Liver (tissue), 9 donors: Measurements from ENCODE around the gene SLC19A2. TPM values are rescaled to one million over a fixed set of nuclear protein-coding genes. Genes with fewer than 3 reads are reported as not detected.

Source experiments
- DNase-seq: peaks from one replicate; pipeline ENCODE4 v3.0.0-alpha.2; 2017; ENCODE audit warnings: low spot score
- H3K27ac ChIP-seq, 2 donors: one replicate each; pipeline ENCODE4 v1.7.0; 2013; ENCODE audit warnings: inconsistent platforms in 2 of 2, low read length in 2 of 2, control low read depth in 1 of 2, low read depth in 1 of 2, mild to moderate bottlenecking in 1 of 2
- H3K27me3 ChIP-seq, 4 donors: one replicate each; pipeline versions ENCODE4 v1.6.1 to v1.7.0; 2013; ENCODE audit warnings: low read length in 3 of 4, inconsistent platforms in 1 of 4, mild to moderate bottlenecking in 1 of 4, moderate library complexity in 1 of 4; ENCODE audit not compliant: control insufficient read depth in 4 of 4, insufficient read depth in 4 of 4
- H3K36me3 ChIP-seq, 4 donors: one replicate each; pipeline versions ENCODE4 v1.6.1 to v1.7.0; 2013; ENCODE audit warnings: low read length in 3 of 4, mild to moderate bottlenecking in 3 of 4, low read depth in 1 of 4, moderate library complexity in 1 of 4; ENCODE audit not compliant: control insufficient read depth in 4 of 4, insufficient read depth in 3 of 4
- H3K4me1 ChIP-seq, 4 donors: one replicate each; pipeline versions ENCODE4 v1.6.1 to v1.7.0; 2013; ENCODE audit warnings: low read length in 3 of 4, mild to moderate bottlenecking in 3 of 4, moderate library complexity in 1 of 4; ENCODE audit not compliant: control insufficient read depth in 4 of 4, insufficient read depth in 4 of 4
- H3K4me3 ChIP-seq, 3 donors: one replicate each; pipeline versions ENCODE4 v1.6.1 to v1.7.0; 2013; ENCODE audit warnings: low read length in 3 of 3, control low read depth in 1 of 3, low read depth in 1 of 3, mild to moderate bottlenecking in 1 of 3
- H3K9ac ChIP-seq, 2 donors: one replicate each; pipeline ENCODE4 v1.7.0; 2013; ENCODE audit warnings: low read length in 2 of 2, mild to moderate bottlenecking in 2 of 2, moderate library complexity in 2 of 2, control low read depth in 1 of 2, low read depth in 1 of 2
- H3K9me3 ChIP-seq, 4 donors: one replicate each; pipeline versions ENCODE4 v1.6.1 to v1.7.0; 2013; ENCODE audit warnings: low read length in 3 of 4; ENCODE audit not compliant: control insufficient read depth in 4 of 4
- CTCF ChIP-seq: fragments of 150-350 bp; IDR thresholded peaks from 2 replicates; pipeline ENCODE4 v1.5.1; 2017; ENCODE audit warnings: improper control_type of control experiment, low read depth, low read length; ENCODE audit not compliant: missing input control
- EGR1 ChIP-seq, 2 donors: IDR thresholded peaks; 2 replicates each; pipeline ENCODE4 v1.6.1; 2016 to 2018; ENCODE audit warnings: antibody characterized with exemption in 2 of 2, low read depth in 2 of 2
- FOXA1 ChIP-seq: IDR thresholded peaks from 2 replicates; pipeline ENCODE4 v1.6.1; 2016; ENCODE audit warnings: antibody characterized with exemption
- FOXA2 ChIP-seq: IDR thresholded peaks from 2 replicates; pipeline ENCODE4 v1.6.1; 2016; ENCODE audit warnings: antibody characterized with exemption
- GABPA ChIP-seq, 2 donors: IDR thresholded peaks in 1 of 2; conservative IDR thresholded peaks in 1 of 2; 2 replicates each; pipeline ENCODE4 v1.6.1; 2016; ENCODE audit warnings: antibody characterized with exemption in 2 of 2, mild to moderate bottlenecking in 1 of 2, moderate library complexity in 1 of 2
- HNF4A ChIP-seq, 2 donors: conservative IDR thresholded peaks; 2 replicates each; pipeline ENCODE4 v1.6.1; 2016; ENCODE audit warnings: antibody characterized with exemption in 2 of 2, mild to moderate bottlenecking in 2 of 2
- HNF4G ChIP-seq: IDR thresholded peaks from 2 replicates; pipeline ENCODE4 v1.6.1; 2016; ENCODE audit warnings: antibody characterized with exemption
- JUND ChIP-seq, 2 donors: IDR thresholded peaks; 2 replicates each; pipeline ENCODE4 v1.6.1; 2016; ENCODE audit warnings: antibody characterized with exemption in 2 of 2
- NR2F2 ChIP-seq: IDR thresholded peaks from 2 replicates; pipeline ENCODE4 v1.6.1; 2016; ENCODE audit warnings: antibody characterized with exemption
- RAD21 ChIP-seq, 2 donors: IDR thresholded peaks; 2 replicates each; pipeline ENCODE4 v1.6.1; 2016; ENCODE audit warnings: antibody characterized with exemption in 2 of 2, mild to moderate bottlenecking in 2 of 2
- REST ChIP-seq: IDR thresholded peaks from 2 replicates; pipeline ENCODE4 v1.6.1; 2016; ENCODE audit warnings: antibody characterized with exemption, mild to moderate bottlenecking
- RXRA ChIP-seq, 2 donors: IDR thresholded peaks; 2 replicates each; pipeline ENCODE4 v1.6.1; 2017 to 2018; ENCODE audit warnings: antibody characterized with exemption in 2 of 2, mild to moderate bottlenecking in 1 of 2
- SP1 ChIP-seq: IDR thresholded peaks from 2 replicates; pipeline ENCODE4 v1.6.1; 2018; ENCODE audit warnings: antibody characterized with exemption, mild to moderate bottlenecking
- TAF1 ChIP-seq: conservative IDR thresholded peaks from 2 replicates; pipeline ENCODE4 v1.6.1; 2016; ENCODE audit warnings: antibody characterized with exemption, mild to moderate bottlenecking
- YY1 ChIP-seq: IDR thresholded peaks from 2 replicates; pipeline ENCODE4 v1.6.1; 2016; ENCODE audit warnings: antibody characterized with exemption, mild to moderate bottlenecking
- polyA plus RNA-seq, 2 donors: library from polyadenylated mRNA; stranded (reverse) in 1 of 2; unstranded in 1 of 2; fragments of 200-250 nt in 1 of 2; fragments of >200 nt in 1 of 2; fragmentation: Nextera tagmentation in 1 of 2; extraction: Ambion mirVana in 1 of 2; gene quantifications; one replicate each; pipeline versions ENCODE4 v1.2.1 to v1.2.3, GENCODE V29; 2013 to 2015
- total RNA-seq, 2 donors: library from RNA; depleted of rRNA; stranded (reverse); fragments of >200 nt; gene quantifications; one replicate each; pipeline ENCODE4 v1.2.3, GENCODE V29; 2014
- TF ChIP-seq, protein P1 (sequence below): IDR thresholded peaks from 2 replicates; pipeline ENCODE4 v1.6.1; 2016; ENCODE audit warnings: antibody characterized with exemption
- TF ChIP-seq, protein P2 (sequence below): IDR thresholded peaks from 2 replicates; pipeline ENCODE4 v1.6.1; 2016; ENCODE audit warnings: antibody characterized with exemption
- TF ChIP-seq, protein P3 (sequence below): IDR thresholded peaks from 2 replicates; pipeline ENCODE4 v1.6.1; 2016; ENCODE audit warnings: antibody characterized with exemption
- donor health status: healthy.
- donor health status: healthy.
- donor health status: healthy.
- donor health status: healthy.
- donor health status: healthy.

SLC19A2 gene
- total and polyA plus RNA-seq, 4 donors: 4.8 to 18.7 (median 9.8) TPM

DNA sequence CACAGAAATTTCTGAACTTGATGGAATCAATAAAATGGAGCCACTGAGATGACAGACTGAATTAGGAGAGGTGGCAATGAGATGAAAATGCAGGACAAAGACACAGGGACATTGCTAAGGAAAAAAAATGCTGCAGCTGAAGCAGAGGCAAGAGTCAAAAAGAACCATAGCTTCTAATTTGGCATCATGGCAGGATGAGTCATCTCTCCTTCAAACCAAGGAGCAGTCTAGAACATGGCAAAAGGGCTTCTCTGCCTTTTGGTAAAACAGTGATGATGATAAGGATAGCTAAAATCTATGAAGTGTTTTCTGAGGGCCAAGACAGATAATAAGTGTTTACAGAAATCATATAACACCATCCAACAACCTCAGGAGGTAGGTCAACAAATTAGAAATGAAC is 16.8 kb downstream of the SLC19A2 start:
- Histone ChIP-seq H3K9me3 (no peaks in the 10 kb centered on the region), H3K9ac (no peak overlapping the region), H3K27me3 (no peaks in the 10 kb centered on the region), H3K27ac (no peak overlapping the region), H3K4me1 (no peaks in the 10 kb centered on the region), H3K4me3 (no peak overlapping the region), H3K36me3 (peaks cover 3 to 16% (median 13%) of the 10 kb centered on the region in 4 donors)
- no peak for DNase-seq
- TF ChIP-seq HNF4G (no peak), JUND (IDR thresholded peaks at IDR 0.05) (no peak), REST (no peak), GABPA (IDR thresholded peaks at IDR 0.05 in 1 of 2, conservative IDR thresholded peaks at IDR 0.05 in 1 of 2) (no peak), HNF4A (conservative IDR thresholded peaks at IDR 0.05) (no peak), RXRA (IDR thresholded peaks at IDR 0.05) (no peak), RAD21 (IDR thresholded peaks at IDR 0.05) (no peak), SP1 (no peak), YY1 (no peak), CTCF (no peak), NR2F2 (no peak), FOXA2 (no peak), TAF1 (no peak), FOXA1 (no peak), EGR1 (IDR thresholded peaks at IDR 0.05; ENCODE audit: low read depth in 2 of 2) (no peak)
- TF ChIP-seq, protein P1, sequence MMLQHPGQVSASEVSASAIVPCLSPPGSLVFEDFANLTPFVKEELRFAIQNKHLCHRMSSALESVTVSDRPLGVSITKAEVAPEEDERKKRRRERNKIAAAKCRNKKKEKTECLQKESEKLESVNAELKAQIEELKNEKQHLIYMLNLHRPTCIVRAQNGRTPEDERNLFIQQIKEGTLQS: no peak
- TF ChIP-seq, protein P2, sequence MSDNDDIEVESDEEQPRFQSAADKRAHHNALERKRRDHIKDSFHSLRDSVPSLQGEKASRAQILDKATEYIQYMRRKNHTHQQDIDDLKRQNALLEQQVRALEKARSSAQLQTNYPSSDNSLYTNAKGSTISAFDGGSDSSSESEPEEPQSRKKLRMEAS: no peak
- TF ChIP-seq, protein P3, sequence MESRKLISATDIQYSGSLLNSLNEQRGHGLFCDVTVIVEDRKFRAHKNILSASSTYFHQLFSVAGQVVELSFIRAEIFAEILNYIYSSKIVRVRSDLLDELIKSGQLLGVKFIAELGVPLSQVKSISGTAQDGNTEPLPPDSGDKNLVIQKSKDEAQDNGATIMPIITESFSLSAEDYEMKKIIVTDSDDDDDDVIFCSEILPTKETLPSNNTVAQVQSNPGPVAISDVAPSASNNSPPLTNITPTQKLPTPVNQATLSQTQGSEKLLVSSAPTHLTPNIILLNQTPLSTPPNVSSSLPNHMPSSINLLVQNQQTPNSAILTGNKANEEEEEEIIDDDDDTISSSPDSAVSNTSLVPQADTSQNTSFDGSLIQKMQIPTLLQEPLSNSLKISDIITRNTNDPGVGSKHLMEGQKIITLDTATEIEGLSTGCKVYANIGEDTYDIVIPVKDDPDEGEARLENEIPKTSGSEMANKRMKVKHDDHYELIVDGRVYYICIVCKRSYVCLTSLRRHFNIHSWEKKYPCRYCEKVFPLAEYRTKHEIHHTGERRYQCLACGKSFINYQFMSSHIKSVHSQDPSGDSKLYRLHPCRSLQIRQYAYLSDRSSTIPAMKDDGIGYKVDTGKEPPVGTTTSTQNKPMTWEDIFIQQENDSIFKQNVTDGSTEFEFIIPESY: no peak
